H9 (cell line): ENCODE data around the gene CPT1B. TPM values are rescaled to one million over a fixed set of nuclear protein-coding genes. Genes with fewer than 3 reads are reported as not detected.

Source experiments
- DNase-seq: peaks from one replicate; pipeline ENCODE4 v3.0.0-alpha.2; 2017
- H2AFZ ChIP-seq: one replicate; pipeline ENCODE4 v1.6.1; 2013; ENCODE audit warnings: mild to moderate bottlenecking, low read length, control low read depth, moderate library complexity
- H2AK5ac ChIP-seq: 2 replicates; pipeline ENCODE4 v1.6.1; 2013; ENCODE audit warnings: low read length, control low read depth, mixed read lengths; ENCODE audit not compliant: insufficient read length
- H2BK120ac ChIP-seq: one replicate; pipeline ENCODE4 v1.6.1; 2013; ENCODE audit warnings: low read depth, mild to moderate bottlenecking, low read length, control low read depth, inconsistent platforms; ENCODE audit not compliant: poor library complexity, severe bottlenecking
- H2BK12ac ChIP-seq: 2 replicates; pipeline ENCODE4 v1.6.1; 2013; ENCODE audit warnings: low read length, control low read depth, mixed read lengths, low read depth; ENCODE audit not compliant: insufficient read length
- H2BK15ac ChIP-seq: 2 replicates; pipeline ENCODE4 v1.6.1; 2013; ENCODE audit warnings: low read depth, low read length, control low read depth
- H2BK20ac ChIP-seq: one replicate; pipeline ENCODE4 v1.6.1; 2013; ENCODE audit warnings: low read depth, mild to moderate bottlenecking, low read length, control low read depth, inconsistent platforms; ENCODE audit not compliant: poor library complexity, severe bottlenecking
- H2BK5ac ChIP-seq: 2 replicates; pipeline ENCODE4 v1.6.1; 2013; ENCODE audit warnings: low read length, control low read depth, mixed read lengths; ENCODE audit not compliant: insufficient read length
- H3K14ac ChIP-seq: 2 replicates; pipeline ENCODE4 v1.6.1; 2013; ENCODE audit warnings: low read length, control low read depth; ENCODE audit not compliant: insufficient read depth
- H3K18ac ChIP-seq: 2 replicates; pipeline ENCODE4 v1.6.1; 2013; ENCODE audit warnings: low read depth, mild to moderate bottlenecking, mixed read lengths, low read length, control low read depth; ENCODE audit not compliant: insufficient read length
- H3K23ac ChIP-seq: 2 replicates; pipeline ENCODE4 v1.6.1; 2013; ENCODE audit warnings: low read length, control low read depth, mixed read lengths, low read depth; ENCODE audit not compliant: insufficient read length
- H3K23me2 ChIP-seq: 2 replicates; pipeline ENCODE4 v1.6.1; 2013; ENCODE audit warnings: low read depth, mild to moderate bottlenecking, mixed read lengths, low read length, control low read depth; ENCODE audit not compliant: insufficient read length, poor library complexity, severe bottlenecking
- H3K27ac ChIP-seq: 2 replicates; pipeline ENCODE4 v1.5.1; 2013; ENCODE audit warnings: low read length, control low read depth, mixed read lengths, low read depth; ENCODE audit not compliant: insufficient read length
- H3K27me3 ChIP-seq: 2 replicates; pipeline ENCODE4 v1.6.1; 2013; ENCODE audit warnings: low read length, control low read depth, inconsistent platforms; ENCODE audit not compliant: insufficient read depth
- H3K4ac ChIP-seq: 2 replicates; pipeline ENCODE4 v1.6.1; 2013; ENCODE audit warnings: low read depth, mild to moderate bottlenecking, control low read depth, inconsistent platforms, low read length, moderate library complexity
- H3K4me1 ChIP-seq: 2 replicates; pipeline ENCODE4 v1.6.1; 2013; ENCODE audit warnings: low read length, control low read depth, inconsistent platforms; ENCODE audit not compliant: insufficient read depth
- H3K4me2 ChIP-seq: 2 replicates; pipeline ENCODE4 v1.6.1; 2013; ENCODE audit warnings: low read length, control low read depth, mixed read lengths; ENCODE audit not compliant: insufficient read length, insufficient read depth
- H3K56ac ChIP-seq: 2 replicates; pipeline ENCODE4 v1.6.1; 2013; ENCODE audit warnings: low read depth, mild to moderate bottlenecking, mixed read lengths, low read length, control low read depth; ENCODE audit not compliant: insufficient read length
- H3K79me1 ChIP-seq: 2 replicates; pipeline ENCODE4 v1.6.1; 2013; ENCODE audit warnings: low read depth, mild to moderate bottlenecking, moderate library complexity, low read length, control low read depth, inconsistent platforms; ENCODE audit not compliant: insufficient read depth, poor library complexity, severe bottlenecking
- H3K79me2 ChIP-seq: 2 replicates; pipeline ENCODE4 v1.6.1; 2013; ENCODE audit warnings: low read length, control low read depth, inconsistent platforms; ENCODE audit not compliant: insufficient read depth
- H3K9ac ChIP-seq: 2 replicates; pipeline ENCODE4 v1.6.1; 2013; ENCODE audit warnings: low read length, control low read depth, mixed read lengths; ENCODE audit not compliant: insufficient read length; ENCODE audit errors: extremely low read depth
- H3K9me3 ChIP-seq: one replicate; pipeline ENCODE4 v1.6.1; 2013; ENCODE audit warnings: low read depth, low read length, inconsistent platforms; ENCODE audit not compliant: control insufficient read depth
- H3T11ph ChIP-seq: one replicate; pipeline ENCODE4 v1.6.1; 2013; ENCODE audit warnings: mild to moderate bottlenecking, low read length, control low read depth, inconsistent platforms
- H4K20me1 ChIP-seq: one replicate; pipeline ENCODE4 v1.6.1; 2013; ENCODE audit not compliant: control insufficient read depth, insufficient read length, insufficient read depth
- H4K5ac ChIP-seq: 2 replicates; pipeline ENCODE4 v1.6.1; 2013; ENCODE audit warnings: low read depth, mild to moderate bottlenecking, mixed read lengths, low read length, control low read depth; ENCODE audit not compliant: insufficient read length
- H4K8ac ChIP-seq: replicated peaks from 2 replicates; pipeline ENCODE4 v1.6.1; 2013; ENCODE audit warnings: low read length, control low read depth, mixed read lengths, low read depth; ENCODE audit not compliant: insufficient read length
- H4K91ac ChIP-seq: 2 replicates; pipeline ENCODE4 v1.6.1; 2013; ENCODE audit warnings: low read depth, mild to moderate bottlenecking, moderate library complexity, mixed read lengths, low read length, control low read depth; ENCODE audit not compliant: insufficient read length
- H3K27ac Mint-ChIP-seq, 3 experiments: 2 replicates in 2 of 3; 3 replicates in 1 of 3; pipeline ENCODE4 v1.8.0; 2020 to 2021; ENCODE audit warnings: mixed read lengths in 3 of 3, mild to moderate bottlenecking in 1 of 3, moderate library complexity in 1 of 3
- H3K27me3 Mint-ChIP-seq: 2 replicates; pipeline ENCODE4 v1.8.0; 2021; ENCODE audit warnings: low read depth, mild to moderate bottlenecking, moderate library complexity, mixed read lengths
- H3K36me3 Mint-ChIP-seq, 3 experiments: 2 replicates in 2 of 3; 3 replicates in 1 of 3; pipeline ENCODE4 v1.8.0; 2020 to 2021; ENCODE audit warnings: low read depth in 3 of 3, mixed read lengths in 3 of 3; ENCODE audit not compliant: insufficient read depth in 1 of 3
- H3K4me1 Mint-ChIP-seq, 2 experiments: 2 replicates each; pipeline ENCODE4 v1.8.0; 2020; ENCODE audit warnings: mixed read lengths in 2 of 2
- H3K4me3 Mint-ChIP-seq, 2 experiments: 2 replicates in 1 of 2; 3 replicates in 1 of 2; pipeline ENCODE4 v1.8.0; 2020 to 2021; ENCODE audit warnings: mild to moderate bottlenecking in 2 of 2, mixed read lengths in 2 of 2, moderate library complexity in 1 of 2
- H3K9me3 Mint-ChIP-seq, 2 experiments: 2 replicates in 1 of 2; 3 replicates in 1 of 2; pipeline ENCODE4 v1.8.0; 2020; ENCODE audit warnings: mild to moderate bottlenecking in 2 of 2, mixed read lengths in 2 of 2, moderate library complexity in 1 of 2
- CTCF ChIP-seq: fragments of 200-600 bp; sonication (generic); conservative IDR thresholded peaks from 3 replicates; pipeline ENCODE4 v1.8.0; 2021; ENCODE audit warnings: antibody characterized with exemption, mild to moderate bottlenecking
- WGBS: extraction: QIAGEN DNeasy Blood & Tissue Kit; methylation state at CpG from one replicate; pipeline ENCODE4 v1.1.7; 2013; ENCODE audit warnings: missing lambda C conversion rate, low lambda C conversion rate, mixed read lengths; ENCODE audit not compliant: insufficient read length; ENCODE audit errors: extremely low coverage; 5-methylcytosine and 5-hydroxymethylcytosine counted together
- total RNA-seq: library from RNA; stranded (reverse); gene quantifications from 2 replicates; pipeline ENCODE4 v1.2.1, GENCODE V29; 2021

The CPT1B gene
- total RNA-seq, 1 experiment from 2014 or later = 65.7 TPM

GRCh38 chr22:50536226-50536625 is 42.0 kb downstream of the CPT1B start:
- no peak for TF ChIP-seq CTCF
- no peak overlapping the region for H3K4me3 Mint-ChIP-seq
- WGBS = no CpG with 5 or more reads among the region's 3 CpGs

More at GRCh38 chr22:50536226-50536625, 42.0 kb downstream of the CPT1B start:
- H3K56ac ChIP-seq = no peak overlapping the region
- no peaks in the 10 kb centered on the region for H3K79me2 ChIP-seq
- H3K4ac ChIP-seq = no peak overlapping the region
- H3K27ac ChIP-seq = no peak overlapping the region
- no peaks in the 10 kb centered on the region for H3K9me3 Mint-ChIP-seq
- no peak overlapping the region for H3K23ac ChIP-seq
- H3K4me1 ChIP-seq = no peaks in the 10 kb centered on the region
- H3K27ac Mint-ChIP-seq = no peak overlapping the region
- H3K27me3 ChIP-seq = peaks cover 9% of the 10 kb centered on the region; the same call in 1 of the 2 replicates
- H4K20me1 ChIP-seq = no peaks in the 10 kb centered on the region
- no peak overlapping the region for H2BK20ac ChIP-seq
- no peak overlapping the region for H3K4me2 ChIP-seq
- H3K9me3 ChIP-seq = no peaks in the 10 kb centered on the region
- no peak overlapping the region for H3K9ac ChIP-seq
- no peak overlapping the region for H2AK5ac ChIP-seq
- DNase-seq = no peak
- peaks cover 9 to 10% of the 10 kb centered on the region in 2 experiments for H3K4me1 Mint-ChIP-seq
- no peak overlapping the region for H2BK5ac ChIP-seq
- H3K36me3 Mint-ChIP-seq = no peaks in the 10 kb centered on the region
- peaks cover 11% of the 10 kb centered on the region for H3K23me2 ChIP-seq
- no peak overlapping the region for H4K5ac ChIP-seq
- no peaks in the 10 kb centered on the region for H3K79me1 ChIP-seq
- H3T11ph ChIP-seq = no peak overlapping the region
- no peak overlapping the region for H3K18ac ChIP-seq
- H2AFZ ChIP-seq = no peak overlapping the region
- H2BK15ac ChIP-seq = no peak overlapping the region
- H4K8ac ChIP-seq = no peak overlapping the region
- H3K14ac ChIP-seq = no peak overlapping the region
- no peak overlapping the region for H2BK12ac ChIP-seq
- peaks cover 70% of the 10 kb centered on the region for H3K27me3 Mint-ChIP-seq
- no peak overlapping the region for H4K91ac ChIP-seq
- H2BK120ac ChIP-seq = no peak overlapping the region
